Skeletal muscle satellite cell (primary cell): ENCODE data around the gene MAGI2.
A peak's percentile ranks its signal among the peaks of the same experiment; 100 is the strongest.
"Not testable (repeated sequence)": the region's sequence is repeated elsewhere in the genome, so short reads cannot be mapped to it uniquely, and the experiment has no call there.

Source experiments
- H3K27me3 ChIP-seq: 2 replicates; pipeline ENCODE4 v1.7.0; 2013; ENCODE audit warnings: low read length; ENCODE audit not compliant: control insufficient read depth, insufficient read depth
- H3K36me3 ChIP-seq: 2 replicates; pipeline ENCODE4 v1.7.0; 2013; ENCODE audit warnings: mild to moderate bottlenecking, control low read depth, low read length; ENCODE audit not compliant: insufficient read depth
- H3K4me1 ChIP-seq: 2 replicates; pipeline ENCODE4 v1.7.0; 2013; ENCODE audit warnings: low read length; ENCODE audit not compliant: control insufficient read depth, insufficient read depth
- H3K4me2 ChIP-seq: 2 replicates; pipeline ENCODE4 v1.7.0; 2013; ENCODE audit warnings: mild to moderate bottlenecking, low read length
- H3K4me3 ChIP-seq: 2 replicates; pipeline ENCODE4 v1.7.0; 2013; ENCODE audit warnings: low read length
- H3K9ac ChIP-seq: 2 replicates; pipeline ENCODE4 v1.7.0; 2013; ENCODE audit warnings: mild to moderate bottlenecking, low read depth, low read length, moderate library complexity
- H3K9me3 ChIP-seq: replicated peaks from 2 replicates; pipeline ENCODE4 v1.7.0; 2013; ENCODE audit warnings: mild to moderate bottlenecking, control low read depth, low read length

MAGI2 gene

GRCh38 chr7:78970440-78970916 is 483.0 kb downstream of the MAGI2 start:
- Histone ChIP-seq H3K36me3 (no peaks in the 10 kb centered on the region), H3K4me3 (no peak overlapping the region), H3K27me3 (no peaks in the 10 kb centered on the region), H3K9me3 (no peaks in the 10 kb centered on the region), H3K9ac (no peak overlapping the region), H3K4me2 (peak overlapping the region; percentile 2), H3K4me1 (peaks cover 17% of the 10 kb centered on the region)

GRCh38 chr7:78968951-78969350 is 484.5 kb downstream of the MAGI2 start:
- Histone ChIP-seq H3K36me3 (no peaks in the 10 kb centered on the region), H3K4me3 (no peak overlapping the region), H3K27me3 (no peaks in the 10 kb centered on the region), H3K4me1 (peaks cover 17% of the 10 kb centered on the region), H3K9me3 (no peaks in the 10 kb centered on the region), H3K4me2 (no peak overlapping the region), H3K9ac (no peak overlapping the region)

- H3K4me1 ChIP-seq: peaks cover 17% of the 10 kb centered on the region
- not testable (repeated sequence) for H3K9me3 ChIP-seq, H3K9ac ChIP-seq, H3K27me3 ChIP-seq, H3K4me2 ChIP-seq, H3K4me3 ChIP-seq, H3K36me3 ChIP-seq
These were observed 485.9 kb downstream of the MAGI2 start for GRCh38 chr7:78967561-78967960.

GRCh38 chr7:78967046-78967445 is 486.4 kb downstream of the MAGI2 start:
- Histone ChIP-seq H3K9ac (no peak overlapping the region), H3K9me3 (no peaks in the 10 kb centered on the region), H3K4me1 (peaks cover 17% of the 10 kb centered on the region), H3K27me3 (no peaks in the 10 kb centered on the region), H3K4me3 (no peak overlapping the region), H3K36me3 (no peaks in the 10 kb centered on the region), H3K4me2 (no peak overlapping the region)

GRCh38 chr7:78959477-78959876 is 494.0 kb downstream of the MAGI2 start:
- Histone ChIP-seq H3K9me3 (no peaks in the 10 kb centered on the region), H3K4me1 (no peaks in the 10 kb centered on the region), H3K4me2 (no peak overlapping the region), H3K4me3 (no peak overlapping the region), H3K36me3 (no peaks in the 10 kb centered on the region), H3K27me3 (no peaks in the 10 kb centered on the region), H3K9ac (no peak overlapping the region)

GRCh38 chr7:78955329-78955728 is 498.1 kb downstream of the MAGI2 start:
- Histone ChIP-seq H3K4me2 (no peak overlapping the region), H3K9ac (no peak overlapping the region), H3K27me3 (no peaks in the 10 kb centered on the region), H3K4me3 (no peak overlapping the region), H3K4me1 (no peaks in the 10 kb centered on the region), H3K9me3 (no peaks in the 10 kb centered on the region), H3K36me3 (no peaks in the 10 kb centered on the region)

- no peaks in the 10 kb centered on the region for H3K9me3 ChIP-seq
- no peaks in the 10 kb centered on the region for H3K27me3 ChIP-seq
- no peaks in the 10 kb centered on the region for H3K4me1 ChIP-seq
- no peak overlapping the region for H3K9ac ChIP-seq
- no peak overlapping the region for H3K4me2 ChIP-seq
- no peak overlapping the region for H3K4me3 ChIP-seq
- no peaks in the 10 kb centered on the region for H3K36me3 ChIP-seq
These were observed 499.6 kb downstream of the MAGI2 start for GRCh38 chr7:78953726-78954363.

- H3K36me3 ChIP-seq: no peaks in the 10 kb centered on the region
- H3K4me2 ChIP-seq: no peak overlapping the region
- no peak overlapping the region for H3K4me3 ChIP-seq
- H3K4me1 ChIP-seq: no peaks in the 10 kb centered on the region
- H3K27me3 ChIP-seq: no peaks in the 10 kb centered on the region
- no peak overlapping the region for H3K9ac ChIP-seq
- no peaks in the 10 kb centered on the region for H3K9me3 ChIP-seq
These were observed 500.4 kb downstream of the MAGI2 start for GRCh38 chr7:78953090-78953489.

- H3K9ac ChIP-seq: no peak overlapping the region
- no peaks in the 10 kb centered on the region for H3K27me3 ChIP-seq
- no peak overlapping the region for H3K4me2 ChIP-seq
- H3K4me1 ChIP-seq: no peaks in the 10 kb centered on the region
- no peaks in the 10 kb centered on the region for H3K36me3 ChIP-seq
- H3K9me3 ChIP-seq: no peaks in the 10 kb centered on the region
- H3K4me3 ChIP-seq: no peak overlapping the region
These were observed 513.8 kb downstream of the MAGI2 start for GRCh38 chr7:78939669-78940068.

- no peaks in the 10 kb centered on the region for H3K9me3 ChIP-seq
- no peaks in the 10 kb centered on the region for H3K4me1 ChIP-seq
- no peak overlapping the region for H3K4me2 ChIP-seq
- no peaks in the 10 kb centered on the region for H3K27me3 ChIP-seq
- no peak overlapping the region for H3K9ac ChIP-seq
- H3K4me3 ChIP-seq: no peak overlapping the region
- no peaks in the 10 kb centered on the region for H3K36me3 ChIP-seq
These were observed 528.9 kb downstream of the MAGI2 start for GRCh38 chr7:78924581-78924980.

- peaks cover 4% of the 10 kb centered on the region for H3K4me1 ChIP-seq
- no peaks in the 10 kb centered on the region for H3K36me3 ChIP-seq
- H3K4me3 ChIP-seq: no peak overlapping the region
- H3K4me2 ChIP-seq: no peak overlapping the region
- no peak overlapping the region for H3K9ac ChIP-seq
- no peaks in the 10 kb centered on the region for H3K9me3 ChIP-seq
- no peaks in the 10 kb centered on the region for H3K27me3 ChIP-seq
These were observed 540.7 kb downstream of the MAGI2 start for GRCh38 chr7:78912781-78913180.

GRCh38 chr7:78906735-78907134 is 546.7 kb downstream of the MAGI2 start:
- H3K9me3 ChIP-seq: no peaks in the 10 kb centered on the region
- no peak overlapping the region for H3K4me3 ChIP-seq
- no peak overlapping the region for H3K4me2 ChIP-seq
- H3K36me3 ChIP-seq: no peaks in the 10 kb centered on the region
- no peak overlapping the region for H3K9ac ChIP-seq
- H3K4me1 ChIP-seq: no peaks in the 10 kb centered on the region
- H3K27me3 ChIP-seq: no peaks in the 10 kb centered on the region
